Epidermal melanocyte (primary cell): ENCODE results near the gene ANOS1.
A peak's percentile ranks its signal among the peaks of the same experiment; 100 is the strongest.
"Not testable (repeated sequence)": the region's sequence is repeated elsewhere in the genome, so short reads cannot be mapped to it uniquely, and the experiment has no call there.

Source experiments
- DNase-seq: peaks from one replicate; pipeline ENCODE4 v3.0.0; 2011; ENCODE audit warnings: low spot score; ENCODE audit not compliant: insufficient read length

The ANOS1 gene, protein sequence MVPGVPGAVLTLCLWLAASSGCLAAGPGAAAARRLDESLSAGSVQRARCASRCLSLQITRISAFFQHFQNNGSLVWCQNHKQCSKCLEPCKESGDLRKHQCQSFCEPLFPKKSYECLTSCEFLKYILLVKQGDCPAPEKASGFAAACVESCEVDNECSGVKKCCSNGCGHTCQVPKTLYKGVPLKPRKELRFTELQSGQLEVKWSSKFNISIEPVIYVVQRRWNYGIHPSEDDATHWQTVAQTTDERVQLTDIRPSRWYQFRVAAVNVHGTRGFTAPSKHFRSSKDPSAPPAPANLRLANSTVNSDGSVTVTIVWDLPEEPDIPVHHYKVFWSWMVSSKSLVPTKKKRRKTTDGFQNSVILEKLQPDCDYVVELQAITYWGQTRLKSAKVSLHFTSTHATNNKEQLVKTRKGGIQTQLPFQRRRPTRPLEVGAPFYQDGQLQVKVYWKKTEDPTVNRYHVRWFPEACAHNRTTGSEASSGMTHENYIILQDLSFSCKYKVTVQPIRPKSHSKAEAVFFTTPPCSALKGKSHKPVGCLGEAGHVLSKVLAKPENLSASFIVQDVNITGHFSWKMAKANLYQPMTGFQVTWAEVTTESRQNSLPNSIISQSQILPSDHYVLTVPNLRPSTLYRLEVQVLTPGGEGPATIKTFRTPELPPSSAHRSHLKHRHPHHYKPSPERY

DNA sequence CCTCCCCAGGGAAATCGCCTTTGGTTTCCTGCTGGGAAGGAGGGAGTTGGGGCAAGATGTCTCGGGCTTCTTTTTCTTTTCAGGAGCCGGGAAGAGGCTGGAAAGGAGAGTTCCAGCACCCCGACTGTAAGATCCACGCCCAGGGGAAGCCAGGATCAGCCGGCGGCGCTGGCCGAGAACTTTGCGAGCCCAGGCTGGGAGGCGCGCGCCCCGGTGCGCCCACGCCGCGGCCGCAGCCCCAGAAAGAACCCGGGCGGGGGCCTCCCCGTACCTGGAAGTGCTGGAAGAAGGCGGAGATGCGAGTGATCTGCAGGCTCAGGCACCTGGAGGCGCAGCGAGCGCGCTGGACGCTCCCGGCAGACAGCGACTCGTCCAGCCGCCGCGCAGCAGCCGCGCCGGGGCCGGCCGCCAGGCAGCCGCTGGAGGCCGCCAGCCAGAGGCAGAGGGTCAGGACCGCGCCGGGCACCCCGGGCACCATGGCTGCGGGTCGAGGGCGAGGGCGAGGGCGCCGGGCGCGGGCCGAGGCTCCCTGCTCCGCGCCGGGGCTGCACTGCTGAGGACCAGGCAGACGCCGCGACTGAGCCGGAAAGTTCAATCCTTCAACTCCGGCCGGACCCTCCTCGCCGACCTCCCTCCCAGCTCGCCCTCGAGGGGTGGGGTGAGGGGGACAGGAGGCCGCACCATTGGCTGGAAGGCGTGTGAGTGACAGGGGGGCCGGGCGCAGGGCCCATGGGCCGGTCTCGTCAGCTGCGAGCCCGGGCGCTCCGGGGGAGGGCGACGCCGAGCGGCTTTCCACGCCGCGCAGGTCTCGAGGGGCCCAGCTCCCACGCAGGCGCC is at the start of gene ANOS1:
TSS of gene ANOS1 (minus strand) at position 579 of the 837 bp plus-strand sequence. CDS start at position 478, 101 bp downstream.
- peak; percentile 14 for DNase-seq

DNA sequence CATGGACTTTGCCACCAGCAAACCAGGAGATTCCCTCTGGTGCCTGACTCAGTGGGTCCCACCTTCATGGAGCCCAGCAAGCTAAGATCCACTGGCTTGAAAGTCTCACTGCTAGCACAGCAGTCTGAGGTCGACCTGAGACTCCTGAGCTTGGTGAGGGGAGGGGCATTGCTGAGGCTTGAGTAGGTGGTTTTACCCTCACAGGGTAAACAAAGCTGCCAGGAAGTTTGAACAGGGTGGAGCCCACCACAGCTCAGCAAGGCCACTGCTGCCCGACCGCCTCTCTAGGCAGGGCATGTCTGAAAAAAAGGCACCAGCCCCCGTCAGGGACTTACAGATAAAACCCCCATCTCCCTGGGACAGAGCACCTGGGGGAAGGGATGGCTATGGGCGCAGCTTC is 41.2 kb upstream of the ANOS1 start:
- DNase-seq: no peak

DNA sequence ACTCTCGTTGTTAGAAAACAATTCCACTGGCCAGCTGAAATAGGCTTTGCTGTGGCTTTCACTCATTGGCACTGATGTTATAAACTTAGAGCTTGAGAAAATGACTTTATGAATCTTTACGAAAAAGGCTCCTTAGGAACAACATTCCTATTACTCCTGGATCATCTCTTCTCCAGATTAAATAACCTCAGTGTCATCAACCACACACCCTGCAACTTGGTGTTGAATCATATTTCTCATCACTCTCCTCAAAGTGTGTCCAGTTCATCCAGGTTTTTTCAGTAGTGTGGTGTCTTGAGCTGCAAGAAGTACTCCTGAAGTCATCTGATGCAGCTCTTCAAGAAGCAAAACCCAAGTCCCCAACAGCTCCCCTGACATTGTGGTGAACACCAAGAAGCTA is 28.1 kb upstream of the ANOS1 start:
- no peak for DNase-seq

DNA sequence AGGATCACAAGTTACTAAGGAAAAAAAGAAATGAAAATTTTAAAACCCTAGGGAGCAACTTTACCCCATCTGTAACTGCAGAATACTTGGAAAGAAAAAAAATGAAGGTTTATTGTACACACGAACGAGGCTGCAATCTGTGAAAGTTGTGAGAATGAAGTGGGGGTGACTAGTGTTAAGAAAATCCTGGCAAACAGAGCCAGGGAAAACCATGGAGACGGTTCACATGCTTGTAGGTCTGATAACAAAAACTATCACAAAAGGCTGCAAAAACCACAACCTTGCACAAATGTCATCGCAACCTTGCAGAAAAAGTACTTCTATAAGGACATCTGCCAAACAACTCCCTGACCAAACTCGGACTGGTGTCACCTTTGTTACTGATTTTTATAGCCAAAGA is 26.8 kb upstream of the ANOS1 start:
- DNase-seq: not testable (repeated sequence)

DNA sequence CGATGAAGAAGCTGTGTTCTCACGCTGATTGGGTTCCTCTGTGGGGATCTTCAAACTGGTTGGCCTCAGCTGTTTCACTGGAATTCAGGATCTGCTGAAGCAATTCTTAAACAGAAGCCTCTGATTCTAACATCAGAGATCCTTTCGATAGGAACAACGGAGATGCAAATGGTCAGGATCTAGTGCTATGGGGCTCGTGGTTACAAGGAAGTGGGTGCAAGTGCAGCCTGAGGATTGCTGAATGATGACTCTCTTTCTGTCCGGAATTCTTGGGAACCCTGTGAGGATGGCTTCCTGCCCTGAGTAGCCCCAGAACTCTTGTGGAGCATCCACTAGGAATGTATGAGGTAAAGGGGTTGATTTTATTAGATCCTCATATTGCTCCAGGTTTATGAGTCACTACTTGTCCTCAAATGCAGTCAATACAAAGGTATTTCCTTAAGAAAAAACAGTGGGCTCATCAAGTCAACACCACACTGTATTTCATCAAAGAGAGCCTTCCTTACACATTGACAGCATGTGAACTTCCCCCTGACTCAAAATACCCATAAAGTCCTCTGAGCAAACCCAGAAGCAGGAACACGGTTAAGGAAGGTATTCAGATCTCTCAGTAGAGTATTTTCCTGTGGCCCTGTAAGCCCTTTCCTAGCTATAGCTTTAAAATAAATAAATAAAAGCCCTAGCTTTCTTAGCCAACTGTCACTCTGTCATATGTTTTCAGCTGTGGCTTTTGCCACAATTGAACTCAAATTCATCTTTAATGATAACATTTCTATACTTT is 25.9 kb upstream of the ANOS1 start:
- DNase-seq: not testable (repeated sequence)

DNA sequence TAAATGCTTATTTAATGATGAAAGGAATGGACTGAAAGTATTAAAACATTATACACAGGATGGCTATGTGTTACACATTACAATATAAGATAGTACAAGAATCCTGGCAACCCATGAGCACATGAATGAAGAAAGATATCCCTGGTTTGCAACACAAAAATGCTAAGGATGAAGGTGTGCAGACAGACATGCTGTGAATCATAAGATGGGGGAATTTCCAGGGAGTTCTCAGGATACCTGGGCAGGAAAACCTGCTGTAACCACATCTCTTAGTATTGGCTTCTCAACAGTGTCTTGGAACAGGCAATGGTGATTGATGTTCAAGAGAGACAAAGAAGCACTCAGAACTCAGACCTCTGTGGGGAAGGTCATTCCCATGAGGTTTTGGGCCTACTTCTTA is 23.9 kb upstream of the ANOS1 start:
- no peak for DNase-seq

DNA sequence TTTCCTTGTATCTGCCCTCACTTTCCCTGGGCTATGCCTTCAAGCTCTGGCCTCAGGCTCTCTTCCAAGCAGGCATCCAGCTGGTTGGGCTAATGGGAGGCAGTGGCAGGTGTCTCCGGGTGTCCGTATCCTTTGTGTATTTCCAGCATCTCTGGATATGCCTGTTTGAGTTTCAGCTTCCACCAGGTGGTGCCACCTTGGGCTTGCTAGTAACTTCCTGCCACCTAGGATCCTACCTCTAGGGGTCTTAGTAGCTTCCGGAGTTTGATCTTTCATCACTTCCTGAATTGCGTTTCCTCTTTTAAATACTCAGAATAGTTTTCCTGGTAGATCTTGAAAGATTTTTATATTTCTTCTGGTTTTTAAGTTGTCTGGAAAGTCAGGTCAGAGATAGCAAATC is 23.2 kb upstream of the ANOS1 start:
- no peak for DNase-seq

DNA sequence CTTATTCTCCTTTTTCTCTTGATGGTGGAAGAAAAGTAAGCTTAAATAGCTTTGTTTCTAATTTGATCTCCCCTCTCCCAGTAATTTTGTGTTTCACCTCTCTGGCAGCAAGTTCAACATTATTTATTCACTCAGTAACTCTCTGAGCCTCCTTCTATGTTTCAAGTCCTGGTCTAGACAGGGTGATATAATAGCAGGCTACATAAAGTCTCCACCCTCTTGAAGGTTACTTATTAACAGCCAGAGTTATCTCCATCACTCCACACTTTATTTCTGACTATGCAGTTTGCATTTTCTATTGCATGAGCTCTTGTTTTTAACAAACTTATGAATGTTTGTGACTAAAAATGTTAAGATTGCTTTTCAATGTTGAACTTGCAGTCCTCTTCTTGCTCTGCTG is 17.8 kb upstream of the ANOS1 start:
- DNase-seq: no peak

DNA sequence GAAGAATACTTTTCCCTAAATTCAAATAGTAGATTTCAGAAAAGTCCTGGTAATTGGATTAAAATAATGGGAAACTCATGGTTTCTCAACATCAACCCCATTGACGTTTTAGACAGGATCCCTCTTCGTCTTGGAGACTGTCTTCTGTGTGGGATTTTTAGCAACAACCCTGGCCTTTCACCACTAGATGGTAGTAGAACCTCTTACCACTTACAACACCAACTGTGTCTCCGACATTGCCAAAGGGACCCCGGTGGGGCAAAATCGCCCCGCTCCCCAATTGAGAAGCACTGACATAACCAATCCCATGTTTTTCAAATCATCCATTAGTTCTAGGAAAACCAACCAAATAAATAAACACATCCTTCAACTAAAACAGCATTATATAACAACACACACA is 16.9 kb upstream of the ANOS1 start:
- DNase-seq: peak; percentile 22

DNA sequence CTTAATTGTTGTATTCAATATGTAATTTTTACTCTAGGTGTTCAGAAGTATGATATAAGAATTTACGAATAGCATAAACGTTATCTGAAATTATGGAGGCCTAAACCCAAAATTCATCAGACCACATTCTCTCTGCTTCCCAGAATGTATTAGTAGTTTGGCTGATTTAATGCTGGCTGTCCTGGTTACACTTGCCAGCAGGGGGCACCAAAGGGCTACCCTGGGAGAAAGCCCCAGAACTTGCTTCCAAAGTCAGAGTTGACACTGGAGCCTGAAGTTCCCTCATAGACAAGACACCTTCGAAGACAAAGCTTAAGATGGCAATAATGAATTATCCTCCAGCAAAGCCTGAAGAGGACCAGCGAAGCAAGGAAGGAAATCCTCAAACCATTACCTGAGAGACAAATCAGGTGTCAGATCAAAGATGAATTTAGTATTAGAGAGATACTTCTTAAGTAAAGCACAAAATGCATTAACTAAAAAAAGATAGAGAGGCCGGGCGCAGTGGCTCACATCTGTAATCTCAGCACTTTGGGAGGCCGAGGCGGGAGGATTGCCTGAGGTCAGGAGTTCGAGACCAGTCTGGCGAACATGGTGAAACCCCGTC is 11.3 kb upstream of the ANOS1 start:
- DNase-seq: no peak

DNA sequence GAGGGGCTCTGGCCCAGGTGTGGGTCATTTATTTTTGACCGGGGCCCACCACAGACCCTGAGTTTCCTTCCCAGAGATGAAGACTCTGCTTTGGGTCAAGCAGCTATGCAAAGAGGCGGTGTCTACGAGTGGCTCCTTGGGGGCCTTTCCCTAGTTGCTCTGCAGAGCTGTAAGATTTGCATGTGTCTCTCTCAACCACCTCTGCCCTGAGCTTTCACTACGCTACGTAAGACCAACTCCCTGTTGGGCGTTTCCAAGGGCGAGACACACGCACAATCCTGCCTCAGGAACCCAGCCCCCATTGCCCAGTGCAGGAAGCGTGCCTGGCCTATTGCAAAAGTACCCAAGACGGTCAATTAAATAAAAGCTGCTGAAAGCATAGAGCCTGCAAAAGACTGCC is 10.0 kb upstream of the ANOS1 start:
- DNase-seq: no peak

DNA sequence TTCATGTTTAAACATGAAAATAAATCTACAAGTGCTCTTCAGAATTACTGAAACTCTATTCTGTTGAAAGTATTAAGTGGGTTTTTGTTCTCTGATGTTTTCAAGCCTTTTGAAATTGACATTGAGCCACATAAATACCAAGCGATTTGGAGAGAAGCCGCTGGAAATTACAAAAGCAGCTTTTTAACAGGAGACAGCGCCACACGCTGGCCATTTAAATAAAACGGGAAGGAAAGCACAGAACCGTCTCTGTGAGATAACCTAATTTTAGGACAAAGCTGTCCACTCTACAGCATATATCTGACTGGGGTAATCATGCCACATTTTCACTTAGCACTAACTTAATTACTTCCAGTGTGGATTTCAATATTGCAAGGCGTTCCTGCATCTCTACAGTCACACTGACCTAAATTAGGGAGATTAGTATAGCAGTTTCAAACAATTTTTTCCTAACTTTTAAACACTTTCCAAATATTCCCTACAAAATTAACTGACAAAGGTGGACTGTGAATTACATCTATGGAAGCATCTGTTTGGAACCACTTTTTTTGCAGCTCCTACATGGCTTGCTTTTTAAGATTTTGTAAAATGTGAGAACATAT is 6.8 kb upstream of the ANOS1 start:
- DNase-seq: no peak

DNA sequence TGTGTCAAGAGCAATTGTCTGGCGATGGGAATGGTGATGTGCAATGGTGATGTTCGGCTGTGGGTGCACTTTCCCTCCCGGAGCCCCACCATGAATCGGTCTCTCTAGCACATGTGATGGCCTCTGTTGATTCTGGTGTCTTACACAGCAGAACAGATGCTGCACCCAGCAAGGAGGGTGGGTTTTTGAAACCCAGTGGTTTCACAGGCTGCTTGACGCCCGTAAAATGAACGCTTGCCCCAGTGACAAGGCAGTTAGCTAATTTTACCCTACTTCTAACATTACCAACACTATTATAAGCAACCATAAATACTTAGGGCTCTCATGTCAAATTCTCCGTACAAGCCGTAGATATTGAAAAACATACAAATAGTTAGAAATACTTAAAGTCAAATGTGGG is 5.9 kb upstream of the ANOS1 start:
- no peak for DNase-seq

DNA sequence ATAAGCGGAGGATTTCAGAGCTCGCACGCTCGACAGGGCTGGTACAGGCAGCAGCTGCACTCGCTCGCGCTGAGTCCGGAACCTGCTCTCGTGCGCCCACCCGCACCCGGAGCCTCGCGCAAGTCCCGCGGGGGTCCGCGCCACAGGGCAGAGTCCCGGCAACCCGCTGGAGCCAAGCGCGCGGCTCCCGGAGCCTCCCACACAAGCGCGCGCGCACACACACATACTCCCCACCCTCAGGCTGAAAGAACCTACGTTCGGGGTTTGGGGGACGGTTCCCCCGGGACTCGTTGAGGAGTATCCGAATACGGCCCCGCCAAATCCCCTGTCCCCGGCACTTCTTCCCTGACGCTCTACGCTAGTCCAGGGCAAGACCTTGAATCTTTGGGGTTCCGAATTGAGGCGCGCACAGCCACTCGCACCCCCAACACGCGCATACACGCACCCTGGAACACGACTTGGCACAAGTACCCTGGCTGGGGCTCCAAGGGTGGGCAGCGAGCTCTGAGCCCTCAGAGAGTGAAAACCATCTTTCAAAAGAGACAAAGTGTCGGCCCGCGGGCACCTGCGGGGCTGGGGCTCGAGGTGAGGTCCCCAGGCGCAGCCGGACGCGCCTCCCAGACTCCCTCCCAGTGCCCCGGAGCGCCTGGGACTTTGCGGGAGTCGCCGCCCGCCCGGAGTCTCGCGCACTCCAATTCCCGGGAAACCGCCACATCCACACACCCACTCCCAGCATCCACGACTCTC is 952 bp downstream of the ANOS1 start:
- no peak for DNase-seq

DNA sequence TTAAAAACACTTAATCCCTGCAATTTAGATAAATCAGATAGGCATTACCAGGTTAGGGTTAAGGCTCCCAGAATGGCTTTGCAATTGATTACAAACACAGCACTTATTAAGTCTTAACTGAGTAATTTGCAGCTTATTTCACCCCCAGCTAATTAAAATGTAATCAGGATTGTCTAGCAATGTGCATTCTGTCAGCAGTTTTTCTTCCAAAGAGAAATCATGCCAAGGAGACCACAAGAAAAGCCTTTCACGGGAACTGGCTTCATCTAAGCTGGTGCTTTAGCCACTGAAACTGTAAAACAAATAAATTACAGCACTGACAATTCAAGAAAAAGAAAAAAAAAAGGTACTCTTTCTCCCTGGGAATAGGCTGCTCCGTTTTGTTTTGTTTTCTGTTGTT is 2.1 kb downstream of the ANOS1 start:
- DNase-seq: no peak

DNA sequence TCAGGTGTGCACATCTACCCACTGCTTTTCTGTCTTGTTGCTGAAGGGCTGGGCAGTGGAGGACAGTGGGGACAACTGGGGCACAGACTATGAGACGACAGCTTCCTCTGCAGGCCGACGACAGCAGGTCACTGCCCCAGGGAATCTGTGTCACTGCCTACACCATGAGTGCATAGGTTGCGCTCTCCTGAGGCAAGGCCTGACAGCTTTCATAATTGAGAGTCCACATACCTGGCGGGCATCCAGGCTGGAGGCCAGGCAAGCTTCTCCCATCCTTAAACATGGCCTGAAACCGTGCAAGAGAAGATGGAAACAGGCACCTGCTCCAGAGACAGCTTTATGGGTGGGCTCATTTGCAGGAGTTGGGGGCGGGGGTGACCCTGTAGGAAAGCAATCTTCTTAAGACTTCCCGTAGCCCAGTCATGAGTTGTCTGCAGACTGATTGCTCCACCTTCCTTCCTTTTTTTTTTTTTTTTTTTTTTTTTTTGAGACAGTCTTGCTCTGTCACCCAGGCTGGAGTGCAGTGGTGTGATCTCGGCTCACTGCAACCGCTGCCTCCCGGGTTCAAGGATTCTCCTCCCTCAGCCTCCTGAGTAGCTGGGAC is 2.9 kb downstream of the ANOS1 start:
- no peak for DNase-seq

DNA sequence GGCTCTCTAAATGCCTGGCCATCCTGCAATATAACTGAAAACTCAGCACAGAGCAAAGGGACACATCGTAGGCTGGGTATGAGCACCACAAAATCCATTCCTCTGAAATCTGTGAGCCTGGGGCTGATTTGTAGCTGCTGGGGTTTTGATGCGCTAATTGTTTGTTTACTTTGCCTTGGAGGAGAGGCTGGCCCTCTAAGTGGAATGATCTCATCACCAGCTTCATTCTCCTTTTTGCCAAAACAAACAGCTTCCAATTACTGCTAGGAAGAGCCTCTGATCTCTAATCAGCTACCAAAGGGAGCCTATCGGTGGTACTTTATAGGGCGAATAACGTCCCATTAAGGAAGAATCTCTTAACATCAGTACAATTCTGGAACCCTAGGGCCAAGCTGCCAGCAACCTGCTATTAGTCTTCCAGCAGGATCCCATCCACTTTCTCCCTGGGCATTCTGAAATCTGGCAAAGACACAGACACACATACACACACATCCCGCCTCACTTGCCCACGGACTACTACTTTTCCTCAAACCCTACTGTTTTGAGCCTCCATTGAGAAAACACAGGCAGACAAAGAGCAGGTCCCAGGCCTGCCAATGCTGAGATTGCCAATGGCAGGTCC is 5.8 kb downstream of the ANOS1 start:
- DNase-seq: no peak

DNA sequence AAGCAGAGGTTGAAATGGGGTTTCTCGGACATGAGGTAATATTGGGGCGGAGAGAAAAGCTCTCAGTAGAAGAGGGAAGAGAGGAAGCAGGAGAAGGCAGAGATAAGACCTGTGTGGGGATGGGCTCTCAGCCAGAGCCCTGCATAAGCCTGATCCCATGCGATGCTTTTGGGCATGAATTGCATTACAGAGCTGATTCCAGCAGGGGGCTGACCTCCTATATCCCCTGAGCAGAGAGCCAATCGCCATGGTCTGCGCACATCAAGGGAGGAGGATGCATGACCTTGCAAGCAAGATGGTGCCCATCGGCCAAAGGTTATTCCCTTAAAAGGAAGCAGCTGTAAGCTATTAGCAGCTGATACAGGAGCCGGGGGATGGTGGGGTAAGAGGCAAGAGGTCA is 7.6 kb downstream of the ANOS1 start:
- DNase-seq: no peak

DNA sequence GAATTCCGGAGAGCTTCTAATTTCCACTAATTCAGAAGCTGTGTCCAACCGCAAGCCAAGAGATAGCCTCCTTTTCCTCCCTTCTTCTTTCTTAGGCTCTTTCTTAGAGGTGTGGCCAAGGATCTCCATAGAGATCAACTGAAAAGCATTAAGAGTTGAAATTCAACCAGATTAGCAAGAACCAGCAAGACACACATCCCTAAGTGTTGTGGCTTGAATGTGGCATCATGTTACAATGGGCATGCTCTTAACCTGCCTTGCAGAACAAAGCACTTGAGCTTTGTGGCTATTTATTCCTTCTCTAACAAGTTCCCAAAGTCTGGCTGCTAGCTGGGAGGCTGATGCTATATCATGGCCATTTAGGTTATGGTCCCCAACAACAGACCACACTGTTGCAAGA is 10.4 kb downstream of the ANOS1 start:
- no peak for DNase-seq
